GM12872 (cell line): ENCODE measurements around the gene TRAPPC14.

ENCODE experiments used
- CTCF ChIP-seq: IDR thresholded peaks from 3 replicates; pipeline ENCODE4 v1.5.1; 2011; ENCODE audit warnings: low read depth, mild to moderate bottlenecking, low read length, moderate library complexity; ENCODE audit not compliant: insufficient read depth

Gene TRAPPC14

GRCh38 chr7:100190048-100190711 lies 31.7 kb upstream of the TRAPPC14 start:
- TF ChIP-seq CTCF, result peak; percentile 54; the same call in 2 of the 3 replicates

- peak; percentile 29; the same call in 1 of the 3 replicates for TF ChIP-seq CTCF
These were observed 30.5 kb upstream of the TRAPPC14 start for GRCh38 chr7:100189061-100189460.

- no peak for TF ChIP-seq CTCF
These were observed 27.2 kb upstream of the TRAPPC14 start for GRCh38 chr7:100185726-100186125.

GRCh38 chr7:100177045-100178001 lies 18.8 kb upstream of the TRAPPC14 start, which contains the start of the genes GPC2 and STAG3:
Gene GPC2 (minus strand): TSS chr7:100177381. CDS start chr7:100177199, 182 bp downstream.
Gene STAG3 (plus strand): TSS chr7:100177918. CDS start chr7:100180557, 2,639 bp downstream.
- TF ChIP-seq CTCF, result no peak

GRCh38 chr7:100176096-100177044 lies 17.8 kb upstream of the TRAPPC14 start:
- TF ChIP-seq CTCF, result no peak

- TF ChIP-seq CTCF, result no peak
These were observed 16.9 kb upstream of the TRAPPC14 start for GRCh38 chr7:100175296-100175935.
